Stimulated activated CD4-positive, alpha-beta T cell treated with anti-CD3 and anti-CD28 coated beads, Interleukin-15, amount 100 ng/mL, for 48 hours (primary cell): ENCODE results near the gene NR3C2.
"Not testable (repeated sequence)": the region's sequence is repeated elsewhere in the genome, so short reads cannot be mapped to it uniquely, and the experiment has no call there.

Experiments used
- DNase-seq, 2 donors: peaks; one replicate each; pipeline ENCODE4 v3.0.0-alpha.2; 2020; ENCODE audit warnings: low read depth in 2 of 2

The NR3C2 gene

DNA sequence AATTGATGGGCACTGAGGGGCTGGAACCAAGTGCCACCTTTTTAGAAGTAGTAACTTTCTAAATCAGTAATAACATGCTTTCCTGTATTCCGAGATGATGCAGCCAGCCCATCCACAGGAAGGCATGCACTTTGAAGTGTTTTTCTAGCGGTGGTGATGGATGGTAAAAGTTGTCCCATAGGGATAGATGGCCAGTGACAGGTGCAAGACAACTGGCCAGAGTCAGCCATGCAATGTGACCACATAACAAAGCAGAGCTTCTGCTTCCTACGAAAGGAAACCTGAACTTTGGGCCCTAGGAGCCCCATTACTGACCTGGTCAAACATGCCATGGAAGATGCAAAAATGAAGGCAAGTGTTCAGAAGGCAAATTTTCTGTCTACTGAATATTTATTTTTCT, 72.3 kb downstream of the NR3C2 start:
- no peak for DNase-seq

DNA sequence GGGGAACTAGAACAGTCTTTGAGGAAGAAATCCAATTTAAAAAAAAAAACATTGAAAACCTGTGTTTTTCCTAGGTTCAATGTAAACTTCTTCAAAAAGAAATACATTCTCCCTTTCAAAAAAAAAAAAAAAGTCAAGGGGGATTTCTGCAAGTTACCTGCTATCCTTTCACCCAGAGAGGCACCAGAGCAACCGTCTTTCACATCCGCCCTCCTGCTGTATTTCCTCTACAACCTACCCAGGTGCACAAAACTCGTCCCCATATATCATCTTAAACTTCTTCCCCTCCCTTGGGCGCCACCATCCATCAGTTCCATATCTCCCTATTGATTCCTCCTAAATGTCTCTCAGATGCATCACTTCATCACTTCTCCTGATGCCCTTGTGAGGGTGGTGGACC, 74.5 kb downstream of the NR3C2 start:
- no peak for DNase-seq

DNA sequence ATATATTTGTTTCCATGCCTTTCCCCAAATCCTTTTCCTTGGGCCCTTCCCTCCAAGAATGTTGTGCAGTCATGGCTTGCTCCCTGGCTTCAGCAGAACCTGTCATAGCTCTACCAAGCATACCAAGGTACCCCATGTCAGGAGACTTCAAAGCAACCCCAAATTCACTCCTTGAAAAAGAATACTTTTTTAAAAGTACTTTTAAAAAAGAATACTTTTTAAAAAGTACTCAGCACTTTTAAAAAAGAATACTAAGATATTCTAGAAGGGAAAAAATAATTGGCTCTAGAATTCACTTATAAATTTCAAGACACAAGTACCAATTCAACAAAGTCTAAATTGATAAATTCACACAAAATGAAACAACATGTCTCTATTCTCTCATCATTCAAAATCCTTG, 76.0 kb downstream of the NR3C2 start:
- DNase-seq: no peak

DNA sequence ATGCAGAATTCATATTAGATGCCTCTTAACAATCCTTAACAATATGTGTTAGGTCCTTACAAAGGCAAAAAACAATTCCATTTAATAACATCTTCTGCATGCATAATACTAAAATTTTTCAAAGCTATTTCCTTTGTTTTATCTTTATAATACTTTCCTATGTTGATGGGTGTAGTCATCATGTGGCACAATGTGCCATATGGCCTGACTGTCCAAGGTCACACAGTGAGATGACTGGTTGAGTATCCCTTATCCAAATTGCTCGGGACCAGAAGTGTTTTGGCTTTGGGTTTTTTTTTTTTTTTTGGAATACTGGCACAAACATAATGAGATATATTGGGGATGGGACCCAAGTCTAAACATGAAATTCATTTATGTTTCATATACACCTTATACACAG, 77.7 kb downstream of the NR3C2 start:
- no peak for DNase-seq

DNA sequence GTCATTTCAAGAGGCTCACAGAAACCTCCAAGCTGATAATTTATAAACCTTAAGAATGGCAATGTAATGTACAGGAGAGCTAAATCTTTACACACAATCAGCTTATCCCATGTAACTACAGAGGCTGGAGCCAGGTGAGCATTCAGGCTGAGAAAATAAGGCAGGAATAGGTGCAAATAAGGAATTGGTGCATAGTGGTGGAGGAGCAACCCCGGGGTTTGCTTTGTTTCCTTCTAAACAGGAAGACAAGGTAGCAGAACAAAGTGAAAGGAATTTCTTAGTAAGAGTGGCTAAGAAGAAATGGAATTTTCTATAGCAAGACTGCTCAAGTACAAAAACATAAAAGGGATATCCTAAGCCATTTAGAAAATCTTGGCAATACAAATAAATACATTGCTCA, 82.4 kb downstream of the NR3C2 start:
- no peak for DNase-seq

DNA sequence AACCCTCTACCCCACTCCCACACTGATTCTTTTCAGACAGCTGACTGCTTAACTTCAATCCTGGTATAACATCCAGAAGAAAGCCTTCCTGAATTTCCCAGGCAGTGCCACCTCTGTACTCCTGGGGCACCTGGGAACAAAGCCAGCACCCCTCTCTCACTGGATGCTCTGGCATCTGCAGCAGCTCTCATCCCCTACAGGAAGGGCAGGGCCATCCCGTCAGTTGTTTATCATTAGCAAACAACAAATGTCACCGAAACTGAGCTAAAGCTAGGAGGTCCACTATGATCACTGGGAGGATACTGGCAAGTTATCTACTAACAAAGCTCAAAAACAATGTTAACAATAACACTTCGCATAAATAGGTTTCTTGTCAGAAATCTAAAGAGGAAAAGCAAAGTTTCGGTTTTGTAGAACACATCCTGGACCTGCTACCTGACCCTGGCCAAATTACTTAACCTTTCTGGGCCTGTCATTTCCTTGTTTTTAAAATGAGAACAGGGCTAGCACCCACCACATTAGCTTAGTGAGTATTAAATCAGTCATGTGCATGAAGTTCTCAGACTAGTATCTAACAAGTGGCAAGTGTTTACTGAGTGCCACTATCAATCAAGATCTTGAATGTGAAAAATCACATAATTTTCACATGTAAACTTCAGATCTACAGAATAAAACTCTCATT, 86.6 kb downstream of the NR3C2 start:
- no peak for DNase-seq

DNA sequence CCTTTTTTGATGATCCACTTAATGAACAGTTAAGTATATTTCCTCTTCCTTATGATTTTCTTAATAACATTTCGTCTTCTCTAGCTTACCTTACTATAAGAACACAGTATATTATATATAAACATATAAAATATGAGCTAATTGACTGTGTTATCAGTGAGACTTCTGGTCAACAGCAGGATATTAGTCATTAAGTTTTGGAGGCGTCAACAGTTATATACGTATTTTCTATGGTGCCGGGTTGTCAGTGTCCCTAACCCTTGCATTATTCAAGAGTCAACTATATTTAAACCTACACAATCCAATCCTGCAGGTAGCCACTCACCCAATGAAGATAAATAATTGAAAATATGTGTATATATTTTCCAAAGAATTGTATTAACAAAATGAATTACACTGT, 88.0 kb downstream of the NR3C2 start:
- DNase-seq: no peak

DNA sequence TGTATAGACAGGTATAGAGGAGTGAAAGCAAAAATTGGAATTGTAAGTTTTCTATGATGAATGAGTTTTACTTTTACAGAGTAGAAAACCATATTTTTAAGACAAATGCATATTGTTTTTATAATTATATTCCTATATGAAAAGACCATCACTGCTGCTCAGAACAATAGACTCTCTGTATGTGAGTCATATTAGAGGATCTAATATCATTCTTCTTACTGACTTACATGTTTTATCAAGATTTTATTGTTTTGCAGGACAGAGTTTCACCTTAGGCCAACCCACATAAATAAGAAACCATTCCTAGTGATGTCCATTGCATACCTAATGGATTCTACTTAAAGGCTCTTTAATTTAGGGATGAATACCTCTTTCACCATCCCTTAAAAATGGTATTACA, 88.6 kb downstream of the NR3C2 start:
- DNase-seq: no peak

DNA sequence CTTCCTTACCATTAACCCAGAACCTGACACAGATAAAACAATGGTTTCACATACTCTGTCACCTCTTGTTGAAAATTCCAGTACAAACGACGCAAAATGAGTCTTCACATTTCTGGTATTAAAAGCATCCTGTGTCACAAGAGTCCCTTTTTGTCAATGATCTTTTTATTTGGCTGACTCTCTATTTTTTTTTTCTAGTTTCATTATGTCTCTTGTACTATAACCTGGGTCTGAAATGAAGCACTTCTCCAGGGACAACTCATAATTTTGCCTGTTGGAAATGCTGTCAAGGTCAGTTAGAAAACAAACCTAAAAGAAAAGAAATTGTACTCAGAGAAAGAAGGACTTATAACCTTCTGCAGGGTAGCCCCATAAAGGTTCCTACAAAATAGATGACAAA, 93.1 kb downstream of the NR3C2 start:
- no peak for DNase-seq

DNA sequence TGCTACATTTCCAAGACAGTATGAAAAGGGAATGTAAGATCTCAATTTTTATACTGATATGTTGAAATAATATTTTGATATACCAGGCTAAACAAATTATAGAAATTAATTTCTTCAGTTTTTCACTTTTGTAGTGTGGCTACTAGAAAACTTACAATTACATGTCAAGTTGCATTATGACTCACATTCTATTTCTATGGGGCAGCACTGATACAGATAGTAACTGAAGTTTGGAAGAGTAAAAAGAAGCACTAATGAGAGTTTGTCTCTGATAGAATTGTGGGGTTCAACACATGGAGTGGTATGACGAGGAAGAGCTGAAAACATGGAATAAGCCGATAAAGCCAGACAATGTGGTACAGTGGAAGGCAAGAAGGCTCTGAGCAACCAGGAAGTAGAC, 95.6 kb downstream of the NR3C2 start:
- DNase-seq: no peak

DNA sequence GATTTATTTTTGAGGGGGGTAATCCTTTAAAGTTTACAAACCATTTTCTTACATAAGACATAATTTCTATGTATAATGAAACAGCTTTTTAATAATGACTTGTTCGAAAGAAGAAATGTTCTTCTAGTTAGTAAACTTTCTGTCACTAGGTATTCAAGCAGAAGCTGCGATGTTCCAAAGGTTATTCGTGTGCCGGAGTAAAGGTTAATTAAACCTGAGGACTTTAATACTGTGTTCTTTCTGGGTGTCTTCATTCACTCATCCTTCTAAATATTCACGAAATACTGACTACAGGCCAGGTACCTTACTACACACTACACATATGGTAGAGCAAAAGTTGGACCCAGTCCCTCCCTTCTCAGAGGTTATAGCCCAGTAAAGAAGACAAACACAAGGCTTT, 96.7 kb downstream of the NR3C2 start:
- no peak for DNase-seq

DNA sequence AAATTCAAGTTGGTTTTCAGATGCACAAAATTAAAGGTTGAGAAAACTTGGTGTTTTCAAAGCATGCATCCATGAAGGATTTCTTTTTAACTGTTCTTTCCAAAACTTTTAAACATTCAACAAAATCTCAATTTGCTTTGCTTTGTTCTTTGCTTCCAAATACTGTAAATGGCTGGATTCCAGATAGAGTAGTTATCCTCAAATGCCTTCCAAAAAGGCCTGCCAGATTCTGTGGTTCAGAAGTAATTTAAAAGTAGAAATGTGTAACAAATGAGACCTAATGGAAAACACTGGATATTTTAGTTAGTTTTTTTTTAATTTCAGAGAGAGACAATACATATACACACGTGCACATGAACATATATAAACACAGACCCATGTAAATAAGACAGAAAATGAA, 97.3 kb downstream of the NR3C2 start:
- DNase-seq: no peak

DNA sequence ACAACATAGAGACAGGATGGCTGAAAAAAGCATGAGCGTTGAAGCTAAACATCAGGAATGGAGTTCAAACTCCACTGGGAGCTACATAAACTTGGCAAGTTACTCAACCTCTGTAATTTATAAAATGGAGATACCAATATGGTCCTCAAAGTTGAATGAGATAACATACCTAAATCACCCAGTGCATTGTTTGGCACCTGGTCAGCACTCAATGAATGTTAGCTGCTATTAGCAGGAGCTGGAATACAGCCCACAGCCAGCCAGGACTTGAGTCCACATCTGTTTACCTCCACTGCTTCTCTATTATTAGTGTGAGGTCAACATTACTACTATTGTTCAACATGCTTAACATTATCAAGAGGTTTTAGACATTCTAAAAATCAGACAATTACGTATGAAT, 97.9 kb downstream of the NR3C2 start:
- no peak for DNase-seq

DNA sequence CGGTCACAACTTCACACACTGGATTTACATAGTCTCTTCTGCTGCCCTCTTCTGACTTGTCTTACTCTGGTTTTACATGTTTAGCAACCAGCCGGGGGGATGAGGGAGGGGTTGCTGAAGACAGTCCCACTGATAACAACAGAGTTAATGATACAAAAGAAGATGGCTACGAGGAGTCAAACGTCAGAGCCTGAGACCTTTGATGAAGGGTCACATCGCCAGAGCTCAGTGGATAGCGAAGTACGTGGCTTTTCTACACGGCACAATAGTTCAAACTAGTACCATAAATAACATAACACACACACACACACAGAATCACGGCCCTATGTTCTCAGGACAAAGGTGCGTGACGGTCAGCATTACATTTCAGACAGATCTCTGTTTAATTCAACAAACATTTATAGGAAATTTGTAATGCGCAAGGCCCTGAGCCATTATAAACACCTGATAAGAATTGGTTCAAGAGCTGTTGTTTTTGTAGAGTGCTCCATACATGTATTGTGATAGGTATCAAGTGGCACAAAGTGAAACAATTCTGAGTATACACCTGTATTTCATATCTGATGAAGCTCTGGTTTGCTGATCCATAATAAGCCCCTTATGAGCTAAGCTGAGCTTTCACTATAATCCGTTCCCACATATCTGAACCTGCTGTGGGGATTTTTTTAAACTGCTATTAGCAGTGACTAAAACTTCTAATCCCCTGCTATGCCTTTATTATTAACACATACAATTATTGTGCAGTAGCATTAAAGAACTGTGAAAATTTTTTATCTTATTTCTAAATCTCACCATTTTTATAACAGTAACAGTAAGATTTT, 100.0 kb downstream of the NR3C2 start:
- DNase-seq: no peak

DNA sequence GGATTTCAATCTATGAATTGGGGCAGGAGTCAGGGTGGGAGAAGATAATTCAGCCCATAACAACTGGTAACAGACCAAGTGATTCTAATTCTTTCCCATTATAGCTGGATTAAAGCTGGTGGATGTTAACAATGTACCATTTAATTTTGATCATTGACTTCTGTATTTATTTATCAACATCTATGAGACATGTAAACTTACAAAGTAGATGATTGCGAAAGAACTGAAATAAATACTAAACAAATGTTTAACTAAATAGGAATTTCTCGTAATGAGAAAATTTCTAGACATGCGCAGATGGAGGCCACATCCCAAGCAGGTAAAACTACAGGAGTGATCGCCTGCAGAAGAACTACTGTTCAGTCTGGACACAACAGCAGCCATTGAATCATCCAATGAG, 107.1 kb downstream of the NR3C2 start:
- no peak for DNase-seq

DNA sequence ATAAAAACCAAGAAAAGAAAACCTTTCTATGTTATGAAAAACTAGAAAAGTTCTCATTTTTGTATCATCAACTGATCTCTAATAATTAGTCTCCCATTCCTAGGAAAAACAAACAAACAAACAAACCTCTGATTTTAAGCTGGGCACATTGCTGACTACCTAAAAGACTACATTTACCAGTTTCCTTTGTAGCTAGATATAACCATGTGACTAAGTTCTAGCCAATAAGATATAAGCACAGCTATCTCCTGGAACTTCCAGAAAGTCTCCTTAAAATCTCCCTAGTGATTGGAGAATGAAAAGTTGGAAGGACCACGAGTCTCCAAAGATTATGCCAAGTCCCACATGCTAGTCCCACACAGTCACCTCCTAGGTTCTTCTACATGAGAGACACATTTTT, 108.9 kb downstream of the NR3C2 start:
- no peak for DNase-seq

DNA sequence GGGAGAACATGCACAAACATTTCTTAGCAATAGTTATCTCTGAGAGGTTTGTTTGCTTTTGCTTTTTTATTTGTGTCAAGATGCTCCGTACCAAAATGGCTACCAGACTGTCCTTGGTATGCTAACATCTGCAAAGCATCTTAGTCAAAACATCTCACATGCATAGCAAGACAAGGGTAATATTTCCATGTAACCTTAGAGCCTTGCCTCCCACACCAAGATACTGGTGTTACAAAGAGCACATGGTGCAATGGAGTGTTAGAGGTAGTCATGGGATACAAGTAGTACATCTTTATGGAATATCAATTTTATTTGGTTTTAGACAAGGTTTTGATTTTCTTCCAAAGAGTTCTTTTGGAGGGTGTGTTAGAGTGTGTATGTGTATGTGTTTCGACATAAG, 109.7 kb downstream of the NR3C2 start:
- DNase-seq: no peak

DNA sequence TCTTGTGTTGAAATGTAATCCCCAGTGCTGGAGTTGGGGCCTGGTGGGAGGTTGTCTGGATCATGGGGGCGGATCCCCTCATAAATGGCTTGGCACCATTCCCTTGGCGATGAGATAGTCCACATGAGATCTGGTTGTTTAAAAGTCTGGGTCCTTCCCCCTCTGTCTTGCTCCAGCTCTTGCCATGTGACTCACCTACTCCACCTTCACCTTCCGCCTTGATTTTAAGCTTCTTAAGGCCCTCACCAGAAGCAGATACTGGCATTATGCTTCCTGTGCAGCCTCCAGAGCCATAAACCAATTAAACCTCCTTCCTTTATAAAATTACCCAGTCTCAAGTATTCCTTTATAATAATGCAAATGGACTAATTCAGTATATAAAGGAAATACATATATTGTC, 111.5 kb downstream of the NR3C2 start:
- no peak for DNase-seq

DNA sequence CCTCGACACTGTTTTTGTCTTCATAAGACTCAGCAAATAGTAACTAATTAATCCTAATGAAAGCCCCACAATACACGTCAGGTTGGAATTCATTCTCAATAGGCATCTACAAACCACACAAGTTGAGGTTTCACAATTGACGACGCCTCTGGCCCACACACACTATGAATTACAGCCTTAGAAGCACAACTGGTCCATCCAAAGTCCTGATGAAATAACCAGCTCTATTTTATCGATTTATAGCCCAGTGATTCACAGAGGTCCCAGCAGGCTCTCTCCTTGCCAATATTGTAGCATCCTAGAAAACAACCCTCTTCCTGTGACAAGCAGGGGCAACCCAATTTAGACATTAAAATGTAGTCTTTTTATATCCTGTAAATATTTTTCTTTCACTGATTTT, 112.1 kb downstream of the NR3C2 start:
- no peak for DNase-seq

DNA sequence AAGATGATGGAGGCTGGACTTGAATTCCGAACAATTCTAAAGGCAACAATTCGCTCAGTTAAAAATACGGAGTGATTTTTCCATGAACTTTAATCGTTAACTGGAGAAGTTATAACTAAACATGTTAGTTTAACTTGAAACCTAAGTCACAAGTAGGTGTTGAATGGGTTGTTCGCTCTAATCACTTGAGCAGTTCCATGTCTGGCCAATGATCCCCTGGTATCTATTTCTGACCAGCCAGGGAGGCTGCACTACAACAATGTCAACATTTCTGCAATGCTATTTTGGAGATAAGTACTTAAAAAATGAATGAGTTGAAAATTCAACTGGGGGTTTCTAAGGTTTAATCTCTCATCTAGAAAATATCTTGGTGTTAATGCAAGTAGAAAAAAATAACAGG, 112.5 kb downstream of the NR3C2 start:
- DNase-seq: no peak

DNA sequence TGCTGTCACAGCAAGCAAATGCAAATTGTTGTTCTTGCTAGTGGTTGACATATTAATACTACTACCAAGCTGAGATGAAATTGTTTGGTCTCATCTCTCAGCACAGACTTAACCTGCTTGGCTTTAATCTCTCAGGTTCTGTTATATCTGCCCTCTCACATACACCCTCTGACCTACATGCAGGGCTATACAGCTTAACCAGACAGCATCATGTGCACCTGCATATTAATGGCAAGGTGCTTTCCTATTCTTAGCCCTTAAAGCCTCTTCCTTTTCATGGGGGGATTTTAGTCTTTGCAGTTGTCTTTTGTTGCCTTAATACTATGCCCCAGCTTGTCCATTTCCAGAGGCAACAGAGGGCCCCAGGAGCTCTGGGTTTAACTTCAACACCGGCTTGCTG, 114.5 kb downstream of the NR3C2 start:
- no peak for DNase-seq

DNA sequence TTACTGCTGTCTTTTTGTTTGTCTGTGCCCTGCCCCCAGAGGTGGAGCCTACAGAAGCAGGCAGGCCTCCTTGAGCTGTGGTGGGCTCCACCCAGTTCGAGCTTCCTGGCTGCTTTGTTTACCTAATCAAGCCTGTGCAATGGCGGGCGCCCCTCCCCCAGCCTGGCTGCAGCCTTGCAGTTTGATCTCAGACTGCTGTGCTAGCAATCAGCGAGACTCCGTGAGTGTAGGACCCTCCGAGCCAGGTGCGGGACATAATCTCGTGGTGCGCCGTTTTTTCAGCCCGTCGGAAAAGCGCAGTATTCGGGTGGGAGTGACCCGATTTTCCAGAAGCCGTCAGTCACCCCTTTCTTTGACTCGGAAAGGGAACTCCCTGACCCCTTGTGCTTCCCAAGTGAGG, 118.9 kb downstream of the NR3C2 start:
- DNase-seq: not testable (repeated sequence)

DNA sequence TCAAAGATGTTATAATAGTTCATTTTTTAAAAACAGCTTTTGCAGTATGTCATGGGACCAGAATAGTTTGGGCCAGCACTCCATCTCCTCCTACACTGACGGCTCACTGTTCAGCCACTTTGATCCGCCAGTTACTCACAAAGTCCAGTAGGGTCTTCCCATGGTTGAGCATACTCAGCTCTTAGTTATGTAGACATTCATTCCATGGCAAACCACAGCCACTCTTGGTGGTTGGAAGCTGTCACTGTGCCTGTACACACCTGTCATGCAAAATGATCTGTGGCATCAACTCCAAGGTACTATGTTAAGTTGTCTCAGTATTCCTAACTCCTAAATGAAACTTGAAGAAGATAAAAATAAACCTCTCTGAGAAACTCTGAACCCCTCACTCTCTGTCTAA, 127.2 kb downstream of the NR3C2 start:
- no peak for DNase-seq
